Liver (tissue), 9 donors: ENCODE measurements around the gene DPYD. TPM values are rescaled to one million over a fixed set of nuclear protein-coding genes. Genes with fewer than 3 reads are reported as not detected.
A peak's percentile ranks its signal among the peaks of the same experiment; 100 is the strongest.

ENCODE experiments used
- DNase-seq: peaks from one replicate; pipeline ENCODE4 v3.0.0-alpha.2; 2017; ENCODE audit warnings: low spot score
- H3K27ac ChIP-seq, 2 donors: one replicate each; pipeline ENCODE4 v1.7.0; 2013; ENCODE audit warnings: inconsistent platforms in 2 of 2, low read length in 2 of 2, control low read depth in 1 of 2, low read depth in 1 of 2, mild to moderate bottlenecking in 1 of 2
- H3K27me3 ChIP-seq, 4 donors: one replicate each; pipeline versions ENCODE4 v1.6.1 to v1.7.0; 2013; ENCODE audit warnings: low read length in 3 of 4, inconsistent platforms in 1 of 4, mild to moderate bottlenecking in 1 of 4, moderate library complexity in 1 of 4; ENCODE audit not compliant: control insufficient read depth in 4 of 4, insufficient read depth in 4 of 4
- H3K36me3 ChIP-seq, 4 donors: one replicate each; pipeline versions ENCODE4 v1.6.1 to v1.7.0; 2013; ENCODE audit warnings: low read length in 3 of 4, mild to moderate bottlenecking in 3 of 4, low read depth in 1 of 4, moderate library complexity in 1 of 4; ENCODE audit not compliant: control insufficient read depth in 4 of 4, insufficient read depth in 3 of 4
- H3K4me1 ChIP-seq, 4 donors: one replicate each; pipeline versions ENCODE4 v1.6.1 to v1.7.0; 2013; ENCODE audit warnings: low read length in 3 of 4, mild to moderate bottlenecking in 3 of 4, moderate library complexity in 1 of 4; ENCODE audit not compliant: control insufficient read depth in 4 of 4, insufficient read depth in 4 of 4
- H3K4me3 ChIP-seq, 3 donors: one replicate each; pipeline versions ENCODE4 v1.6.1 to v1.7.0; 2013; ENCODE audit warnings: low read length in 3 of 3, control low read depth in 1 of 3, low read depth in 1 of 3, mild to moderate bottlenecking in 1 of 3
- H3K9ac ChIP-seq, 2 donors: one replicate each; pipeline ENCODE4 v1.7.0; 2013; ENCODE audit warnings: low read length in 2 of 2, mild to moderate bottlenecking in 2 of 2, moderate library complexity in 2 of 2, control low read depth in 1 of 2, low read depth in 1 of 2
- H3K9me3 ChIP-seq, 4 donors: one replicate each; pipeline versions ENCODE4 v1.6.1 to v1.7.0; 2013; ENCODE audit warnings: low read length in 3 of 4; ENCODE audit not compliant: control insufficient read depth in 4 of 4
- EGR1 ChIP-seq, 2 donors: IDR thresholded peaks; 2 replicates each; pipeline ENCODE4 v1.6.1; 2016 to 2018; ENCODE audit warnings: antibody characterized with exemption in 2 of 2, low read depth in 2 of 2
- HNF4A ChIP-seq, 2 donors: conservative IDR thresholded peaks; 2 replicates each; pipeline ENCODE4 v1.6.1; 2016; ENCODE audit warnings: antibody characterized with exemption in 2 of 2, mild to moderate bottlenecking in 2 of 2
- HNF4G ChIP-seq: IDR thresholded peaks from 2 replicates; pipeline ENCODE4 v1.6.1; 2016; ENCODE audit warnings: antibody characterized with exemption
- JUND ChIP-seq, 2 donors: IDR thresholded peaks; 2 replicates each; pipeline ENCODE4 v1.6.1; 2016; ENCODE audit warnings: antibody characterized with exemption in 2 of 2
- NR2F2 ChIP-seq: IDR thresholded peaks from 2 replicates; pipeline ENCODE4 v1.6.1; 2016; ENCODE audit warnings: antibody characterized with exemption
- RAD21 ChIP-seq, 2 donors: IDR thresholded peaks; 2 replicates each; pipeline ENCODE4 v1.6.1; 2016; ENCODE audit warnings: antibody characterized with exemption in 2 of 2, mild to moderate bottlenecking in 2 of 2
- YY1 ChIP-seq: IDR thresholded peaks from 2 replicates; pipeline ENCODE4 v1.6.1; 2016; ENCODE audit warnings: antibody characterized with exemption, mild to moderate bottlenecking
- WGBS: extraction: QIAGEN DNeasy Blood & Tissue Kit; methylation state at CpG from one replicate; pipeline ENCODE4 v1.1.7; 2013; 5-methylcytosine and 5-hydroxymethylcytosine counted together
- polyA plus RNA-seq, 2 donors: library from polyadenylated mRNA; stranded (reverse) in 1 of 2; unstranded in 1 of 2; fragments of 200-250 nt in 1 of 2; fragments of >200 nt in 1 of 2; fragmentation: Nextera tagmentation in 1 of 2; extraction: Ambion mirVana in 1 of 2; gene quantifications; one replicate each; pipeline versions ENCODE4 v1.2.1 to v1.2.3, GENCODE V29; 2013 to 2015
- total RNA-seq, 2 donors: library from RNA; depleted of rRNA; stranded (reverse); fragments of >200 nt; gene quantifications; one replicate each; pipeline ENCODE4 v1.2.3, GENCODE V29; 2014
- TF ChIP-seq, protein P1 (sequence below): IDR thresholded peaks from 2 replicates; pipeline ENCODE4 v1.6.1; 2016; ENCODE audit warnings: antibody characterized with exemption
- TF ChIP-seq, protein P2 (sequence below): fragments of 150-350 bp; IDR thresholded peaks from 2 replicates; pipeline ENCODE4 v1.5.1; 2017; ENCODE audit warnings: improper control_type of control experiment, low read depth, low read length; ENCODE audit not compliant: missing input control
- TF ChIP-seq, protein P3 (sequence below): IDR thresholded peaks from 2 replicates; pipeline ENCODE4 v1.6.1; 2016; ENCODE audit warnings: antibody characterized with exemption
- TF ChIP-seq, protein P4 (sequence below): IDR thresholded peaks from 2 replicates; pipeline ENCODE4 v1.6.1; 2016; ENCODE audit warnings: antibody characterized with exemption
- TF ChIP-seq, protein P5 (sequence below): IDR thresholded peaks from 2 replicates; pipeline ENCODE4 v1.6.1; 2016; ENCODE audit warnings: antibody characterized with exemption, mild to moderate bottlenecking
- donor health status: healthy.
- donor health status: healthy.
- donor health status: healthy.
- donor health status: healthy.
- donor health status: healthy.

DPYD gene
- total and polyA plus RNA-seq, 4 donors = 16.2 to 142 (median 47.0) TPM

DNA sequence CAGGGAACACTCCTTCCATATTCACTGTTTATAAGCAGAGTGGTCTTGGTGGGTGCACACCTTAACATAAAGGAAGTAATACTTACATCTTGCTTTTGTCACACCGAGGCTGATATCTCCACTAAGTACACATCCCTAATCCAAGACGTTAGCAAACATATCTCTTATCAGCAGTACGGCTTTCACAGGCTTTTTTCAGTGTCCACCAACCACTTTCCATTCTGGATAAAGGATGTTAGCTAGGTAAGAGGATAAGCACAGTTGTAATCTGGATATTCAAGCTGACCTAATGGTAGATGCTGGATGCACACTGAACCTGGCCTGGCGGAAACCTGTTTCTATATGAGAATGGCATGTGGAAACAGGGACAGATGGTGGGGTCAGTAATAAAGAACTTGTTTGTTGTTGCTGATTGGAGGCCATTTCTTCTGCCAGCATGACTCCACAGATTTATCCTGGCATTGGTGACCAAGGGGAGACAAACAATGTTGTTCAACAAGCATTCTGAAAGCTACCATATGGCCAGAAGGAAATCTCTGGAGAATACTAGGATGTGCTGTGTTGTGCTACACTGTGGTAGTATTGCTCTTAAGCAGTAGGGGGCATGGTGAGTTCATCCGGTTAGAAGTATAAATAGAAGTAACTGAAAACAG is 782.8 kb downstream of the DPYD start:
- TF ChIP-seq, protein P1, sequence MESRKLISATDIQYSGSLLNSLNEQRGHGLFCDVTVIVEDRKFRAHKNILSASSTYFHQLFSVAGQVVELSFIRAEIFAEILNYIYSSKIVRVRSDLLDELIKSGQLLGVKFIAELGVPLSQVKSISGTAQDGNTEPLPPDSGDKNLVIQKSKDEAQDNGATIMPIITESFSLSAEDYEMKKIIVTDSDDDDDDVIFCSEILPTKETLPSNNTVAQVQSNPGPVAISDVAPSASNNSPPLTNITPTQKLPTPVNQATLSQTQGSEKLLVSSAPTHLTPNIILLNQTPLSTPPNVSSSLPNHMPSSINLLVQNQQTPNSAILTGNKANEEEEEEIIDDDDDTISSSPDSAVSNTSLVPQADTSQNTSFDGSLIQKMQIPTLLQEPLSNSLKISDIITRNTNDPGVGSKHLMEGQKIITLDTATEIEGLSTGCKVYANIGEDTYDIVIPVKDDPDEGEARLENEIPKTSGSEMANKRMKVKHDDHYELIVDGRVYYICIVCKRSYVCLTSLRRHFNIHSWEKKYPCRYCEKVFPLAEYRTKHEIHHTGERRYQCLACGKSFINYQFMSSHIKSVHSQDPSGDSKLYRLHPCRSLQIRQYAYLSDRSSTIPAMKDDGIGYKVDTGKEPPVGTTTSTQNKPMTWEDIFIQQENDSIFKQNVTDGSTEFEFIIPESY = no peak
- no peak for TF ChIP-seq YY1
- TF ChIP-seq RAD21 (IDR thresholded peaks at IDR 0.05) = peak; percentile 71 to 79
- TF ChIP-seq, protein P2, sequence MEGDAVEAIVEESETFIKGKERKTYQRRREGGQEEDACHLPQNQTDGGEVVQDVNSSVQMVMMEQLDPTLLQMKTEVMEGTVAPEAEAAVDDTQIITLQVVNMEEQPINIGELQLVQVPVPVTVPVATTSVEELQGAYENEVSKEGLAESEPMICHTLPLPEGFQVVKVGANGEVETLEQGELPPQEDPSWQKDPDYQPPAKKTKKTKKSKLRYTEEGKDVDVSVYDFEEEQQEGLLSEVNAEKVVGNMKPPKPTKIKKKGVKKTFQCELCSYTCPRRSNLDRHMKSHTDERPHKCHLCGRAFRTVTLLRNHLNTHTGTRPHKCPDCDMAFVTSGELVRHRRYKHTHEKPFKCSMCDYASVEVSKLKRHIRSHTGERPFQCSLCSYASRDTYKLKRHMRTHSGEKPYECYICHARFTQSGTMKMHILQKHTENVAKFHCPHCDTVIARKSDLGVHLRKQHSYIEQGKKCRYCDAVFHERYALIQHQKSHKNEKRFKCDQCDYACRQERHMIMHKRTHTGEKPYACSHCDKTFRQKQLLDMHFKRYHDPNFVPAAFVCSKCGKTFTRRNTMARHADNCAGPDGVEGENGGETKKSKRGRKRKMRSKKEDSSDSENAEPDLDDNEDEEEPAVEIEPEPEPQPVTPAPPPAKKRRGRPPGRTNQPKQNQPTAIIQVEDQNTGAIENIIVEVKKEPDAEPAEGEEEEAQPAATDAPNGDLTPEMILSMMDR = peak; percentile 42
- H3K4me1 ChIP-seq = no peaks in the 10 kb centered on the region
- H3K27ac ChIP-seq = no peak overlapping the region
- no peak for DNase-seq
- no peak overlapping the region for H3K4me3 ChIP-seq
- H3K9ac ChIP-seq = no peak overlapping the region
- H3K9me3 ChIP-seq = no peaks in the 10 kb centered on the region
- WGBS = 70% methylated on average over 5 of the region's 5 CpGs
- H3K27me3 ChIP-seq = no peaks in the 10 kb centered on the region
- peaks cover 0 to 3% (median 0%) of the 10 kb centered on the region in 4 donors for H3K36me3 ChIP-seq

DNA sequence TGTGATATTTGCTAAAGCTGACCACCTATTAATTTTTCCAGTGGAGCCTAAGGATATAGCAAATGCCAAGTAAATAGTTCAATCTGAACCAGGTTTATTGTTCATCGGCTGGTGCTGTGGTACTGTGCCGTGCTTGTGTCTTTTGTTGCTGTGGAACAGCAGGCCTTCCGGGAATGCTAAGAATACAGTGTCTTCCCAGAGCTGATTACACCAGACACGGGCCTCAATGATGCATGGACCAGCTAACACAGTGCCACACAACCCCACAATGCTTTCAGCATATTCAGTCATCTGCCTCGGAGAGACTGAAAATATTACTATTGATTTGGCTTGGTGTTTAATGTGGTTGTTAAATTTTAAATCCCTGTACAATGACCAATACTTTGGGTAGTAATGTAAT is 783.8 kb downstream of the DPYD start:
- DNase-seq = no peak
- WGBS = 95% methylated on average over 5 of the region's 5 CpGs
- H3K4me3 ChIP-seq = no peak overlapping the region
- H3K4me1 ChIP-seq = no peaks in the 10 kb centered on the region
- H3K9ac ChIP-seq = no peak overlapping the region
- no peaks in the 10 kb centered on the region for H3K9me3 ChIP-seq
- peaks cover 0 to 3% (median 0%) of the 10 kb centered on the region in 4 donors for H3K36me3 ChIP-seq
- no peaks in the 10 kb centered on the region for H3K27me3 ChIP-seq
- TF ChIP-seq HNF4A (conservative IDR thresholded peaks at IDR 0.05) (no peak), YY1 (no peak), NR2F2 (no peak), JUND (IDR thresholded peaks at IDR 0.05) (no peak), EGR1 (IDR thresholded peaks at IDR 0.05; ENCODE audit: low read depth in 2 of 2) (no peak), RAD21 (IDR thresholded peaks at IDR 0.05) (no peak)
- TF ChIP-seq, protein P3, sequence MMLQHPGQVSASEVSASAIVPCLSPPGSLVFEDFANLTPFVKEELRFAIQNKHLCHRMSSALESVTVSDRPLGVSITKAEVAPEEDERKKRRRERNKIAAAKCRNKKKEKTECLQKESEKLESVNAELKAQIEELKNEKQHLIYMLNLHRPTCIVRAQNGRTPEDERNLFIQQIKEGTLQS = no peak
- TF ChIP-seq, protein P4, sequence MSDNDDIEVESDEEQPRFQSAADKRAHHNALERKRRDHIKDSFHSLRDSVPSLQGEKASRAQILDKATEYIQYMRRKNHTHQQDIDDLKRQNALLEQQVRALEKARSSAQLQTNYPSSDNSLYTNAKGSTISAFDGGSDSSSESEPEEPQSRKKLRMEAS = no peak
- no peak overlapping the region for H3K27ac ChIP-seq

DNA sequence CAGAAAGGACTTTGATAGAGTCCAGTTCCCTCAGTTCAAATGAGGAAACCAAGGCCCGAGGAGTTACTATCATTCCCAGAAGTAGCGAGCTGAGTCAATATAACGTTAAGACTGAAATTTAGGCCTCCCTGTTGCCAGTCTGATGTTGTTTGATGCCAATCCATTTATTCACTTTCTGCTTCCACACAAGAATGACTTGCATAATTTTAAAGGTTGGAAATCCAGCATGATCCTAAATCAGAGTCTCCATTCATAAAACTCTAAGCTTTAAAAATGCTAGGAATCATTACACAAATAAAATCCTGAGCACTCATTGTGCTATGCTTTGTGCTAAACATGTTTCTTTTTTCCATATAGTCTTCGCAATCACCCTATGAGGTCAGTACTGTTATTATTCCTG is 784.9 kb downstream of the DPYD start:
- H3K9ac ChIP-seq = no peak overlapping the region
- no peak overlapping the region for H3K27ac ChIP-seq
- H3K4me1 ChIP-seq = no peaks in the 10 kb centered on the region
- 95% methylated on average over 4 of the region's 4 CpGs for WGBS
- no peak for DNase-seq
- peaks cover 0 to 4% (median 0%) of the 10 kb centered on the region in 4 donors for H3K36me3 ChIP-seq
- no peaks in the 10 kb centered on the region for H3K9me3 ChIP-seq
- TF ChIP-seq, protein P1 = no peak
- TF ChIP-seq RAD21 (IDR thresholded peaks at IDR 0.05) (no peak), HNF4G (no peak), JUND (IDR thresholded peaks at IDR 0.05) (no peak), HNF4A (conservative IDR thresholded peaks at IDR 0.05) (no peak)
- TF ChIP-seq, protein P4 = no peak
- TF ChIP-seq, protein P5, sequence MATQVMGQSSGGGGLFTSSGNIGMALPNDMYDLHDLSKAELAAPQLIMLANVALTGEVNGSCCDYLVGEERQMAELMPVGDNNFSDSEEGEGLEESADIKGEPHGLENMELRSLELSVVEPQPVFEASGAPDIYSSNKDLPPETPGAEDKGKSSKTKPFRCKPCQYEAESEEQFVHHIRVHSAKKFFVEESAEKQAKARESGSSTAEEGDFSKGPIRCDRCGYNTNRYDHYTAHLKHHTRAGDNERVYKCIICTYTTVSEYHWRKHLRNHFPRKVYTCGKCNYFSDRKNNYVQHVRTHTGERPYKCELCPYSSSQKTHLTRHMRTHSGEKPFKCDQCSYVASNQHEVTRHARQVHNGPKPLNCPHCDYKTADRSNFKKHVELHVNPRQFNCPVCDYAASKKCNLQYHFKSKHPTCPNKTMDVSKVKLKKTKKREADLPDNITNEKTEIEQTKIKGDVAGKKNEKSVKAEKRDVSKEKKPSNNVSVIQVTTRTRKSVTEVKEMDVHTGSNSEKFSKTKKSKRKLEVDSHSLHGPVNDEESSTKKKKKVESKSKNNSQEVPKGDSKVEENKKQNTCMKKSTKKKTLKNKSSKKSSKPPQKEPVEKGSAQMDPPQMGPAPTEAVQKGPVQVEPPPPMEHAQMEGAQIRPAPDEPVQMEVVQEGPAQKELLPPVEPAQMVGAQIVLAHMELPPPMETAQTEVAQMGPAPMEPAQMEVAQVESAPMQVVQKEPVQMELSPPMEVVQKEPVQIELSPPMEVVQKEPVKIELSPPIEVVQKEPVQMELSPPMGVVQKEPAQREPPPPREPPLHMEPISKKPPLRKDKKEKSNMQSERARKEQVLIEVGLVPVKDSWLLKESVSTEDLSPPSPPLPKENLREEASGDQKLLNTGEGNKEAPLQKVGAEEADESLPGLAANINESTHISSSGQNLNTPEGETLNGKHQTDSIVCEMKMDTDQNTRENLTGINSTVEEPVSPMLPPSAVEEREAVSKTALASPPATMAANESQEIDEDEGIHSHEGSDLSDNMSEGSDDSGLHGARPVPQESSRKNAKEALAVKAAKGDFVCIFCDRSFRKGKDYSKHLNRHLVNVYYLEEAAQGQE = no peak
- TF ChIP-seq, protein P3 = no peak
- no peak overlapping the region for H3K4me3 ChIP-seq
- no peaks in the 10 kb centered on the region for H3K27me3 ChIP-seq
